ENCODE measurements around the gene GSN. TPM values are rescaled to one million over a fixed set of nuclear protein-coding genes. Genes with fewer than 3 reads are reported as not detected.

Gene GSN
- total and polyA plus RNA-seq, 10 of the 15 experiments (the other 5 are each of a cell fraction or from before 2014, with no cell fraction given) = 0.66 to 9.2 (median 6.2) TPM

DNA sequence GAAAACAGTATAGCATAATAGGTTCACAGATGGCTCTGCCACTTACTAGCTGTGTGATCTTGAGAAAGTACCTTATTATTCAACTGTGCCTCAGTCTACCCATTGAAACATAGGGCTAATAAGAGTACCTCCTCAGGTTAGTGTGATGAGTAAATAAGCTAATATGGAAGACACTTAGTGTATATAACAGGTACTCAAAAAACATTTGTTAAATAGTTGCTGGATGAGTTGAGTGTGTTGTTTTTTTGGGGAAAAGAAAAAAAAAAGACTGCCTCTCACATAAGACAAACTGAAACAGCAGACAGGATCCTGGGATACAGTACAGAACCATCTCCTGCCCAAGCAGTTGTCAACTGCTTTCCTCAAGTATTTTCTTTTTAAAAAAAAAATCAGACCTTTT is 96.9 kb downstream of the GSN start:
- in situ Hi-C loops (cut with MboI) (no loop called here), intact Hi-C loops (cut with micrococcal nuclease; ENCODE audit: unreplicated experiment) (no loop called here)
- no TSS peak for BruUV-seq (replicated peaks)
- ChIA-PET POLR2A (interaction anchor here (1.2 kb wide), 1 partner anchor 10 kb away, joined by 5 read pairs; no protein-coding TSS in a partner anchor), SMC1A (ENCODE audit: uncharacterized antibody, unreplicated experiment) (interaction anchor here (0.9 to 3.5 kb wide), 4 partner anchors 9 to 13 kb away, joined by 3 to 22 read pairs (median 4); no protein-coding TSS in a partner anchor), RAD21 (ENCODE audit: unreplicated experiment) (no interaction called here), CTCF (interaction anchor here (0.9 to 2.5 kb wide), 5 partner anchors 10 to 152 kb away, joined by 3 to 13 read pairs (median 5); no protein-coding TSS in a partner anchor)
- Histone ChIP-seq H3K4me2 (ENCODE audit: control insufficient read depth, insufficient read depth) (no peak overlapping the region), H3K36me3 (ENCODE audit: control insufficient read depth in 2 of 2, insufficient read depth in 2 of 2, low read length in 1 of 2) (no peaks in the 10 kb centered on the region), H3K27me3 (replicated peaks in 1 of 2; ENCODE audit: control insufficient read depth in 2 of 2, insufficient read depth in 2 of 2, low read length in 1 of 2) (no peaks in the 10 kb centered on the region), H2AFZ (ENCODE audit: control insufficient read depth, low read depth, low read length) (no peak overlapping the region), H3K9ac (ENCODE audit: control insufficient read depth, insufficient read depth, low read length) (no peak overlapping the region), H3K4me3 (no peak overlapping the region), H3K27ac (ENCODE audit: control insufficient read depth, insufficient read depth) (no peak overlapping the region), H3K9me3 (replicated peaks; ENCODE audit: control insufficient read depth, insufficient read depth, low read length) (no peaks in the 10 kb centered on the region; the same call in 2 of the 3 replicates), H4K20me1 (ENCODE audit: control insufficient read depth, insufficient read depth) (no peaks in the 10 kb centered on the region), H3K79me2 (ENCODE audit: control insufficient read depth, insufficient read depth, low read length) (no peaks in the 10 kb centered on the region; the same call in 1 of the 2 replicates), H3K4me1 (ENCODE audit: control insufficient read depth, insufficient read depth, low read length) (peaks cover 4% of the 10 kb centered on the region)
- DNase-seq (ENCODE audit: low read depth, low spot score) (no peak), ATAC-seq (no peak), FAIRE-seq (no peak)
- no peak for TF ChIP-seq RUNX3 (IDR thresholded peaks at IDR 0.05; ENCODE audit: low read length)
- TF ChIP-seq, protein P1, sequence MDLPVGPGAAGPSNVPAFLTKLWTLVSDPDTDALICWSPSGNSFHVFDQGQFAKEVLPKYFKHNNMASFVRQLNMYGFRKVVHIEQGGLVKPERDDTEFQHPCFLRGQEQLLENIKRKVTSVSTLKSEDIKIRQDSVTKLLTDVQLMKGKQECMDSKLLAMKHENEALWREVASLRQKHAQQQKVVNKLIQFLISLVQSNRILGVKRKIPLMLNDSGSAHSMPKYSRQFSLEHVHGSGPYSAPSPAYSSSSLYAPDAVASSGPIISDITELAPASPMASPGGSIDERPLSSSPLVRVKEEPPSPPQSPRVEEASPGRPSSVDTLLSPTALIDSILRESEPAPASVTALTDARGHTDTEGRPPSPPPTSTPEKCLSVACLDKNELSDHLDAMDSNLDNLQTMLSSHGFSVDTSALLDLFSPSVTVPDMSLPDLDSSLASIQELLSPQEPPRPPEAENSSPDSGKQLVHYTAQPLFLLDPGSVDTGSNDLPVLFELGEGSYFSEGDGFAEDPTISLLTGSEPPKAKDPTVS (IDR thresholded peaks at IDR 0.05; ENCODE audit: low read depth, low read length) = no peak
- TF ChIP-seq, protein P2, sequence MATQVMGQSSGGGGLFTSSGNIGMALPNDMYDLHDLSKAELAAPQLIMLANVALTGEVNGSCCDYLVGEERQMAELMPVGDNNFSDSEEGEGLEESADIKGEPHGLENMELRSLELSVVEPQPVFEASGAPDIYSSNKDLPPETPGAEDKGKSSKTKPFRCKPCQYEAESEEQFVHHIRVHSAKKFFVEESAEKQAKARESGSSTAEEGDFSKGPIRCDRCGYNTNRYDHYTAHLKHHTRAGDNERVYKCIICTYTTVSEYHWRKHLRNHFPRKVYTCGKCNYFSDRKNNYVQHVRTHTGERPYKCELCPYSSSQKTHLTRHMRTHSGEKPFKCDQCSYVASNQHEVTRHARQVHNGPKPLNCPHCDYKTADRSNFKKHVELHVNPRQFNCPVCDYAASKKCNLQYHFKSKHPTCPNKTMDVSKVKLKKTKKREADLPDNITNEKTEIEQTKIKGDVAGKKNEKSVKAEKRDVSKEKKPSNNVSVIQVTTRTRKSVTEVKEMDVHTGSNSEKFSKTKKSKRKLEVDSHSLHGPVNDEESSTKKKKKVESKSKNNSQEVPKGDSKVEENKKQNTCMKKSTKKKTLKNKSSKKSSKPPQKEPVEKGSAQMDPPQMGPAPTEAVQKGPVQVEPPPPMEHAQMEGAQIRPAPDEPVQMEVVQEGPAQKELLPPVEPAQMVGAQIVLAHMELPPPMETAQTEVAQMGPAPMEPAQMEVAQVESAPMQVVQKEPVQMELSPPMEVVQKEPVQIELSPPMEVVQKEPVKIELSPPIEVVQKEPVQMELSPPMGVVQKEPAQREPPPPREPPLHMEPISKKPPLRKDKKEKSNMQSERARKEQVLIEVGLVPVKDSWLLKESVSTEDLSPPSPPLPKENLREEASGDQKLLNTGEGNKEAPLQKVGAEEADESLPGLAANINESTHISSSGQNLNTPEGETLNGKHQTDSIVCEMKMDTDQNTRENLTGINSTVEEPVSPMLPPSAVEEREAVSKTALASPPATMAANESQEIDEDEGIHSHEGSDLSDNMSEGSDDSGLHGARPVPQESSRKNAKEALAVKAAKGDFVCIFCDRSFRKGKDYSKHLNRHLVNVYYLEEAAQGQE (IDR thresholded peaks at IDR 0.05; ENCODE audit: low read depth, low read length) = no peak
- no peak for TF ChIP-seq ASH2L (IDR thresholded peaks at IDR 0.05; ENCODE audit: borderline replicate concordance, low read depth)
- TF ChIP-seq TAF1 (IDR thresholded peaks at IDR 0.05; ENCODE audit: borderline replicate concordance, low read depth, low read length) = no peak
- TF ChIP-seq, protein P3, sequence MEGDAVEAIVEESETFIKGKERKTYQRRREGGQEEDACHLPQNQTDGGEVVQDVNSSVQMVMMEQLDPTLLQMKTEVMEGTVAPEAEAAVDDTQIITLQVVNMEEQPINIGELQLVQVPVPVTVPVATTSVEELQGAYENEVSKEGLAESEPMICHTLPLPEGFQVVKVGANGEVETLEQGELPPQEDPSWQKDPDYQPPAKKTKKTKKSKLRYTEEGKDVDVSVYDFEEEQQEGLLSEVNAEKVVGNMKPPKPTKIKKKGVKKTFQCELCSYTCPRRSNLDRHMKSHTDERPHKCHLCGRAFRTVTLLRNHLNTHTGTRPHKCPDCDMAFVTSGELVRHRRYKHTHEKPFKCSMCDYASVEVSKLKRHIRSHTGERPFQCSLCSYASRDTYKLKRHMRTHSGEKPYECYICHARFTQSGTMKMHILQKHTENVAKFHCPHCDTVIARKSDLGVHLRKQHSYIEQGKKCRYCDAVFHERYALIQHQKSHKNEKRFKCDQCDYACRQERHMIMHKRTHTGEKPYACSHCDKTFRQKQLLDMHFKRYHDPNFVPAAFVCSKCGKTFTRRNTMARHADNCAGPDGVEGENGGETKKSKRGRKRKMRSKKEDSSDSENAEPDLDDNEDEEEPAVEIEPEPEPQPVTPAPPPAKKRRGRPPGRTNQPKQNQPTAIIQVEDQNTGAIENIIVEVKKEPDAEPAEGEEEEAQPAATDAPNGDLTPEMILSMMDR (IDR thresholded peaks at IDR 0.05 in 2 of 3, conservative IDR thresholded peaks at IDR 0.05 in 1 of 3; ENCODE audit: control insufficient read depth in 2 of 3, extremely low read depth in 1 of 3, insufficient read depth in 1 of 3, low read depth in 3 of 3, low read length in 3 of 3) = no peak
